Measurements from ENCODE around the gene NFKB1.

DNA sequence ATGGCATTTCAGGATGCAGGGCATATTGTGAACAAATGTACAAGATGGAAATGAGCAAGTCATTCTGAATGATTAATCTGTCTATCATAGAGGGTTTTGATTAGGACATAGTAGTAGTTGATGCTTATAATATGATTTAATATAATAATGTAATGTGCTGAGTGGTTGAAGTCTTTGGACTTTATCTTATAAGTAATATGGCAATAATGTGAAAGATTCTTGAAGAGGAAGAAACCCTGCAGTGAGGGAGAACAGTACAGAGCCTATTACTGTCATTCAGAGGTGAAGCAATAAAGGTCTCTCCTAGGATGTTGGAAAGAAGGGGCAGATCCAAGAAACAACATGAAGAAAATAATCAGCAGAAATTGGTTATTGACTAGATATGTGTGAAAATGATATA is 16.6 kb downstream of the NFKB1 start:
- TF ChIP-seq, protein P1, sequence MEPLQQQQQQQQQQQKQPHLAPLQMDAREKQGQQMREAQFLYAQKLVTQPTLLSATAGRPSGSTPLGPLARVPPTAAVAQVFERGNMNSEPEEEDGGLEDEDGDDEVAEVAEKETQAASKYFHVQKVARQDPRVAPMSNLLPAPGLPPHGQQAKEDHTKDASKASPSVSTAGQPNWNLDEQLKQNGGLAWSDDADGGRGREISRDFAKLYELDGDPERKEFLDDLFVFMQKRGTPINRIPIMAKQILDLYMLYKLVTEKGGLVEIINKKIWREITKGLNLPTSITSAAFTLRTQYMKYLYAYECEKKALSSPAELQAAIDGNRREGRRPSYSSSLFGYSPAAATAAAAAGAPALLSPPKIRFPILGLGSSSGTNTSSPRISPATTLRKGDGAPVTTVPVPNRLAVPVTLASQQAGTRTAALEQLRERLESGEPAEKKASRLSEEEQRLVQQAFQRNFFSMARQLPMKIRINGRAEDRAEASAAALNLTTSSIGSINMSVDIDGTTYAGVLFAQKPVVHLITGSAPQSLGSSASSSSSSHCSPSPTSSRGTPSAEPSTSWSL (CRISPR knock-in tag; IDR thresholded peaks at IDR 0.05; ENCODE audit: borderline replicate concordance): no peak
- no peak for TF ChIP-seq HMGXB4 (CRISPR knock-in tag; IDR thresholded peaks at IDR 0.05)
- TF ChIP-seq RB1 (IDR thresholded peaks at IDR 0.05; ENCODE audit: low read depth): no peak
- TF ChIP-seq MAFG (tag; conservative IDR thresholded peaks at IDR 0.05): no peak

All from K562 (cell line).